ENCODE measurements around the gene STC2. TPM values are rescaled to one million over a fixed set of nuclear protein-coding genes. Genes with fewer than 3 reads are reported as not detected.

STC2 gene
- polyA plus RNA-seq, 6 donors from 2014 or later, result not detected

GRCh38 chr5:173325091-173325698, 3.0 kb downstream of the STC2 start:
- Mint-ChIP-seq H3K4me1 (peaks cover 7 to 26% (median 12%) of the 10 kb centered on the region in 3 donors), H3K27ac (no peak overlapping the region), H3K27me3 (peaks cover 59 to 80% (median 70%) of the 10 kb centered on the region in 3 donors), H3K4me3 (peak overlapping the region in 1 of 8 donors; percentile 27), H3K36me3 (peaks cover 0 to 8% of the 10 kb centered on the region in 2 donors), H3K9me3 (no peaks in the 10 kb centered on the region)
- ATAC-seq (ENCODE audit: low read depth in 2 of 2) (no peak), DNase-seq (no peak)

- H3K27ac Mint-ChIP-seq, result peak overlapping the region in 1 of 6 donors; percentile 79
- ATAC-seq (ENCODE audit: low read depth in 2 of 2), result no peak
- no peak for DNase-seq
- H3K36me3 Mint-ChIP-seq, result peaks cover 0 to 8% of the 10 kb centered on the region in 2 donors
- H3K9me3 Mint-ChIP-seq, result no peaks in the 10 kb centered on the region
- H3K27me3 Mint-ChIP-seq, result peaks cover 64 to 84% (median 78%) of the 10 kb centered on the region in 3 donors
- H3K4me1 Mint-ChIP-seq, result peaks cover 7 to 26% (median 12%) of the 10 kb centered on the region in 3 donors
- H3K4me3 Mint-ChIP-seq, result peak overlapping the region in 4 of 8 donors; percentile 42 to 69 (median 45)
Observed at GRCh38 chr5:173324115-173325001, 3.9 kb downstream of the STC2 start.

GRCh38 chr5:173323799-173324114, 4.5 kb downstream of the STC2 start:
- H3K27ac Mint-ChIP-seq, result no peak overlapping the region
- peaks cover 7 to 21% (median 12%) of the 10 kb centered on the region in 3 donors for H3K4me1 Mint-ChIP-seq
- H3K36me3 Mint-ChIP-seq, result peaks cover 0 to 8% of the 10 kb centered on the region in 2 donors
- peaks cover 66 to 83% (median 78%) of the 10 kb centered on the region in 3 donors for H3K27me3 Mint-ChIP-seq
- no peak for ATAC-seq (ENCODE audit: low read depth in 2 of 2)
- peak overlapping the region in 3 of 8 donors; percentile 42 to 46 (median 44) for H3K4me3 Mint-ChIP-seq
- H3K9me3 Mint-ChIP-seq, result no peaks in the 10 kb centered on the region
- no peak for DNase-seq

GRCh38 chr5:173323106-173323798, 5.0 kb downstream of the STC2 start:
- H3K27ac Mint-ChIP-seq, result no peak overlapping the region
- ATAC-seq (ENCODE audit: low read depth in 2 of 2) (no peak), DNase-seq (no peak)
- peaks cover 0 to 8% of the 10 kb centered on the region in 2 donors for H3K36me3 Mint-ChIP-seq
- peak overlapping the region in 1 of 8 donors; percentile 4 for H3K4me3 Mint-ChIP-seq
- peaks cover 66 to 83% (median 78%) of the 10 kb centered on the region in 3 donors for H3K27me3 Mint-ChIP-seq
- peaks cover 3 to 16% (median 9%) of the 10 kb centered on the region in 3 donors for H3K4me1 Mint-ChIP-seq
- H3K9me3 Mint-ChIP-seq, result no peaks in the 10 kb centered on the region

- H3K4me1 Mint-ChIP-seq, result peaks cover 0 to 14% (median 7%) of the 10 kb centered on the region in 3 donors
- ATAC-seq (ENCODE audit: low read depth in 2 of 2), result no peak
- H3K9me3 Mint-ChIP-seq, result no peaks in the 10 kb centered on the region
- H3K27me3 Mint-ChIP-seq, result peaks cover 64 to 87% (median 79%) of the 10 kb centered on the region in 3 donors
- no peak overlapping the region for H3K27ac Mint-ChIP-seq
- peaks cover 0 to 8% of the 10 kb centered on the region in 2 donors for H3K36me3 Mint-ChIP-seq
- DNase-seq, result no peak
- no peak overlapping the region for H3K4me3 Mint-ChIP-seq
Observed at GRCh38 chr5:173321886-173322285, 6.3 kb downstream of the STC2 start.

- peaks cover 0 to 8% of the 10 kb centered on the region in 2 donors for H3K36me3 Mint-ChIP-seq
- H3K27me3 Mint-ChIP-seq, result peaks cover 59 to 87% (median 75%) of the 10 kb centered on the region in 3 donors
- ATAC-seq (ENCODE audit: low read depth in 2 of 2) (no peak), DNase-seq (no peak)
- H3K27ac Mint-ChIP-seq, result no peak overlapping the region
- peaks cover 0 to 8% (median 7%) of the 10 kb centered on the region in 3 donors for H3K4me1 Mint-ChIP-seq
- H3K4me3 Mint-ChIP-seq, result no peak overlapping the region
- no peaks in the 10 kb centered on the region for H3K9me3 Mint-ChIP-seq
Observed at GRCh38 chr5:173320259-173320658, 8.0 kb downstream of the STC2 start.

GRCh38 chr5:173319646-173320045, 8.6 kb downstream of the STC2 start:
- Mint-ChIP-seq H3K27me3 (peaks cover 58 to 87% (median 75%) of the 10 kb centered on the region in 3 donors), H3K27ac (no peak overlapping the region), H3K4me3 (no peak overlapping the region), H3K36me3 (peaks cover 0 to 8% of the 10 kb centered on the region in 2 donors), H3K4me1 (peaks cover 0 to 8% (median 4%) of the 10 kb centered on the region in 3 donors), H3K9me3 (no peaks in the 10 kb centered on the region)
- DNase-seq (no peak), ATAC-seq (ENCODE audit: low read depth in 2 of 2) (no peak)

- Mint-ChIP-seq H3K27me3 (peaks cover 56 to 87% (median 75%) of the 10 kb centered on the region in 3 donors), H3K9me3 (no peaks in the 10 kb centered on the region), H3K4me3 (no peak overlapping the region), H3K4me1 (peaks cover 0 to 4% (median 3%) of the 10 kb centered on the region in 3 donors), H3K36me3 (peaks cover 0 to 6% of the 10 kb centered on the region in 2 donors), H3K27ac (no peak overlapping the region)
- ATAC-seq (ENCODE audit: low read depth in 2 of 2), result no peak
- no peak for DNase-seq
Observed at GRCh38 chr5:173318881-173319620, 9.2 kb downstream of the STC2 start.

GRCh38 chr5:173318330-173318729, 9.9 kb downstream of the STC2 start:
- ATAC-seq (ENCODE audit: low read depth in 2 of 2), result no peak
- Mint-ChIP-seq H3K27me3 (peaks cover 49 to 83% (median 76%) of the 10 kb centered on the region in 3 donors), H3K9me3 (no peaks in the 10 kb centered on the region), H3K4me1 (no peaks in the 10 kb centered on the region), H3K36me3 (no peaks in the 10 kb centered on the region), H3K4me3 (no peak overlapping the region), H3K27ac (no peak overlapping the region)
- DNase-seq, result no peak

GRCh38 chr5:173317852-173318251, 10.4 kb downstream of the STC2 start:
- ATAC-seq (ENCODE audit: low read depth in 2 of 2) (no peak), DNase-seq (no peak)
- H3K4me1 Mint-ChIP-seq, result no peaks in the 10 kb centered on the region
- no peak overlapping the region for H3K4me3 Mint-ChIP-seq
- H3K36me3 Mint-ChIP-seq, result no peaks in the 10 kb centered on the region
- no peaks in the 10 kb centered on the region for H3K9me3 Mint-ChIP-seq
- H3K27ac Mint-ChIP-seq, result no peak overlapping the region
- H3K27me3 Mint-ChIP-seq, result peaks cover 44 to 79% (median 77%) of the 10 kb centered on the region in 3 donors

GRCh38 chr5:173317091-173317730, 11.0 kb downstream of the STC2 start:
- no peaks in the 10 kb centered on the region for H3K36me3 Mint-ChIP-seq
- no peaks in the 10 kb centered on the region for H3K4me1 Mint-ChIP-seq
- no peak for ATAC-seq (ENCODE audit: low read depth in 2 of 2)
- H3K27me3 Mint-ChIP-seq, result peaks cover 44 to 75% (median 75%) of the 10 kb centered on the region in 3 donors
- no peaks in the 10 kb centered on the region for H3K9me3 Mint-ChIP-seq
- no peak overlapping the region for H3K4me3 Mint-ChIP-seq
- no peak overlapping the region for H3K27ac Mint-ChIP-seq
- no peak for DNase-seq

GRCh38 chr5:173316339-173317020, 11.7 kb downstream of the STC2 start:
- no peaks in the 10 kb centered on the region for H3K4me1 Mint-ChIP-seq
- no peak for ATAC-seq (ENCODE audit: low read depth in 2 of 2)
- DNase-seq, result no peak
- H3K9me3 Mint-ChIP-seq, result no peaks in the 10 kb centered on the region
- peak overlapping the region in 1 of 6 donors; percentile 44 for H3K27ac Mint-ChIP-seq
- H3K27me3 Mint-ChIP-seq, result peaks cover 46 to 81% (median 78%) of the 10 kb centered on the region in 3 donors
- no peak overlapping the region for H3K4me3 Mint-ChIP-seq
- H3K36me3 Mint-ChIP-seq, result no peaks in the 10 kb centered on the region
